Measurements from ENCODE around the gene PRKAR2B.

DNA sequence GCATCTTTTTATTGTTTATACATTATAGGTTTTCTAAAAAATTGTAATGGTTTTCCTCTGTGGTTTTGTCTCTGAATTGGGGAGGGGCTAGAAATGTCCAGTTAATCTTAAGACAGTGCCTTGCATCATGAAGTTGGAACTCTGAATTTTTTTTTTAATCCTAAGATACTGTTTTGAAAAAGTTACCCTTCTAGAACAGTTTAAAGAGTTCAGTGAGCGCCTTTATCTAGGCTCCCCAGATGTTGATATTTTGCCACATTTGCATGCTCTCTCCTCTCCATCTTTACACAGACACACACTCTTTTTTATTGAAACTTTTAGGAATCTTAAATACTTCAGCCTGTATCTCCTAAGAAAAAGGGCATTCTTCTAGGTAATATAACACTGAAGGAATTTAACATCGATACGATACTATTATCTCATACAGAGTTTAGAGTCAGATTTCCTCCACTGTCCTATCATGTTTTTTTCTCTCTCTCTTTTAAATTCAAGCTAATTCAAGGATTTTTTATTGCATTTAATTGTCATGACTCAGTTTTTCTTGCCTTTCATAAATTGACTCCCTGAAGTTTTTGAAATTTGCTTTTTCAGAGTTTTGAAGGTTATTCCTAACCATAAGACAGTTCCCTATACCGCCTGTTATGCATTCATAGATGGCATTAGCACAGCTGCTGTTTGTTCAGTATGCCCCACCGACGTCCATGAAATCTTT, 31.5 kb downstream of the PRKAR2B start:
- TF ChIP-seq, protein P1, sequence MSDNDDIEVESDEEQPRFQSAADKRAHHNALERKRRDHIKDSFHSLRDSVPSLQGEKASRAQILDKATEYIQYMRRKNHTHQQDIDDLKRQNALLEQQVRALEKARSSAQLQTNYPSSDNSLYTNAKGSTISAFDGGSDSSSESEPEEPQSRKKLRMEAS (IDR thresholded peaks at IDR 0.05): no peak
- TF ChIP-seq, protein P2, sequence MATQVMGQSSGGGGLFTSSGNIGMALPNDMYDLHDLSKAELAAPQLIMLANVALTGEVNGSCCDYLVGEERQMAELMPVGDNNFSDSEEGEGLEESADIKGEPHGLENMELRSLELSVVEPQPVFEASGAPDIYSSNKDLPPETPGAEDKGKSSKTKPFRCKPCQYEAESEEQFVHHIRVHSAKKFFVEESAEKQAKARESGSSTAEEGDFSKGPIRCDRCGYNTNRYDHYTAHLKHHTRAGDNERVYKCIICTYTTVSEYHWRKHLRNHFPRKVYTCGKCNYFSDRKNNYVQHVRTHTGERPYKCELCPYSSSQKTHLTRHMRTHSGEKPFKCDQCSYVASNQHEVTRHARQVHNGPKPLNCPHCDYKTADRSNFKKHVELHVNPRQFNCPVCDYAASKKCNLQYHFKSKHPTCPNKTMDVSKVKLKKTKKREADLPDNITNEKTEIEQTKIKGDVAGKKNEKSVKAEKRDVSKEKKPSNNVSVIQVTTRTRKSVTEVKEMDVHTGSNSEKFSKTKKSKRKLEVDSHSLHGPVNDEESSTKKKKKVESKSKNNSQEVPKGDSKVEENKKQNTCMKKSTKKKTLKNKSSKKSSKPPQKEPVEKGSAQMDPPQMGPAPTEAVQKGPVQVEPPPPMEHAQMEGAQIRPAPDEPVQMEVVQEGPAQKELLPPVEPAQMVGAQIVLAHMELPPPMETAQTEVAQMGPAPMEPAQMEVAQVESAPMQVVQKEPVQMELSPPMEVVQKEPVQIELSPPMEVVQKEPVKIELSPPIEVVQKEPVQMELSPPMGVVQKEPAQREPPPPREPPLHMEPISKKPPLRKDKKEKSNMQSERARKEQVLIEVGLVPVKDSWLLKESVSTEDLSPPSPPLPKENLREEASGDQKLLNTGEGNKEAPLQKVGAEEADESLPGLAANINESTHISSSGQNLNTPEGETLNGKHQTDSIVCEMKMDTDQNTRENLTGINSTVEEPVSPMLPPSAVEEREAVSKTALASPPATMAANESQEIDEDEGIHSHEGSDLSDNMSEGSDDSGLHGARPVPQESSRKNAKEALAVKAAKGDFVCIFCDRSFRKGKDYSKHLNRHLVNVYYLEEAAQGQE (IDR thresholded peaks at IDR 0.05): no peak
- TF ChIP-seq, protein P3, sequence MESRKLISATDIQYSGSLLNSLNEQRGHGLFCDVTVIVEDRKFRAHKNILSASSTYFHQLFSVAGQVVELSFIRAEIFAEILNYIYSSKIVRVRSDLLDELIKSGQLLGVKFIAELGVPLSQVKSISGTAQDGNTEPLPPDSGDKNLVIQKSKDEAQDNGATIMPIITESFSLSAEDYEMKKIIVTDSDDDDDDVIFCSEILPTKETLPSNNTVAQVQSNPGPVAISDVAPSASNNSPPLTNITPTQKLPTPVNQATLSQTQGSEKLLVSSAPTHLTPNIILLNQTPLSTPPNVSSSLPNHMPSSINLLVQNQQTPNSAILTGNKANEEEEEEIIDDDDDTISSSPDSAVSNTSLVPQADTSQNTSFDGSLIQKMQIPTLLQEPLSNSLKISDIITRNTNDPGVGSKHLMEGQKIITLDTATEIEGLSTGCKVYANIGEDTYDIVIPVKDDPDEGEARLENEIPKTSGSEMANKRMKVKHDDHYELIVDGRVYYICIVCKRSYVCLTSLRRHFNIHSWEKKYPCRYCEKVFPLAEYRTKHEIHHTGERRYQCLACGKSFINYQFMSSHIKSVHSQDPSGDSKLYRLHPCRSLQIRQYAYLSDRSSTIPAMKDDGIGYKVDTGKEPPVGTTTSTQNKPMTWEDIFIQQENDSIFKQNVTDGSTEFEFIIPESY (IDR thresholded peaks at IDR 0.05): no peak
- TF ChIP-seq, protein P4, sequence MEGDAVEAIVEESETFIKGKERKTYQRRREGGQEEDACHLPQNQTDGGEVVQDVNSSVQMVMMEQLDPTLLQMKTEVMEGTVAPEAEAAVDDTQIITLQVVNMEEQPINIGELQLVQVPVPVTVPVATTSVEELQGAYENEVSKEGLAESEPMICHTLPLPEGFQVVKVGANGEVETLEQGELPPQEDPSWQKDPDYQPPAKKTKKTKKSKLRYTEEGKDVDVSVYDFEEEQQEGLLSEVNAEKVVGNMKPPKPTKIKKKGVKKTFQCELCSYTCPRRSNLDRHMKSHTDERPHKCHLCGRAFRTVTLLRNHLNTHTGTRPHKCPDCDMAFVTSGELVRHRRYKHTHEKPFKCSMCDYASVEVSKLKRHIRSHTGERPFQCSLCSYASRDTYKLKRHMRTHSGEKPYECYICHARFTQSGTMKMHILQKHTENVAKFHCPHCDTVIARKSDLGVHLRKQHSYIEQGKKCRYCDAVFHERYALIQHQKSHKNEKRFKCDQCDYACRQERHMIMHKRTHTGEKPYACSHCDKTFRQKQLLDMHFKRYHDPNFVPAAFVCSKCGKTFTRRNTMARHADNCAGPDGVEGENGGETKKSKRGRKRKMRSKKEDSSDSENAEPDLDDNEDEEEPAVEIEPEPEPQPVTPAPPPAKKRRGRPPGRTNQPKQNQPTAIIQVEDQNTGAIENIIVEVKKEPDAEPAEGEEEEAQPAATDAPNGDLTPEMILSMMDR (IDR thresholded peaks at IDR 0.05; ENCODE audit: low read depth, low read length, missing input control): no peak
- TF ChIP-seq EGR1 (IDR thresholded peaks at IDR 0.05; ENCODE audit: low read depth in 2 of 2): no peak
- TF ChIP-seq, protein P5, sequence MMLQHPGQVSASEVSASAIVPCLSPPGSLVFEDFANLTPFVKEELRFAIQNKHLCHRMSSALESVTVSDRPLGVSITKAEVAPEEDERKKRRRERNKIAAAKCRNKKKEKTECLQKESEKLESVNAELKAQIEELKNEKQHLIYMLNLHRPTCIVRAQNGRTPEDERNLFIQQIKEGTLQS (IDR thresholded peaks at IDR 0.05): no peak
- TF ChIP-seq JUND (IDR thresholded peaks at IDR 0.05): no peak
- TF ChIP-seq RAD21 (IDR thresholded peaks at IDR 0.05): no peak
- TF ChIP-seq FOXA1 (IDR thresholded peaks at IDR 0.05): no peak
- TF ChIP-seq SP1 (IDR thresholded peaks at IDR 0.05): no peak
- TF ChIP-seq NR2F2 (IDR thresholded peaks at IDR 0.05): no peak
